SK-MEL-5 (cell line): ENCODE data around the gene SCYGR4. TPM values are rescaled to one million over a fixed set of nuclear protein-coding genes. Genes with fewer than 3 reads are reported as not detected.
"Not testable (repeated sequence)": the region's sequence is repeated elsewhere in the genome, so short reads cannot be mapped to it uniquely, and the experiment has no call there.

Experiments
- DNase-seq: peaks from one replicate; pipeline ENCODE4 v3.0.0-alpha.2; 2016; ENCODE audit warnings: low read depth, low spot score
- in situ Hi-C: cut with HindIII; loops from 2 replicates; pipeline ENCODE4 v1.10.0; 2016; ENCODE audit warnings: low sequenced_read_pairs, high pct_unique_total_duplicates, low pct_unique_long_range_greater_than_20kb
- total RNA-seq: library from RNA; depleted of rRNA; stranded (reverse); fragments of >200 nt; shearing (Covaris generic); gene quantifications from 2 replicates; pipeline ENCODE4 v1.2.3, GENCODE V29; 2014; rRNA removed

The SCYGR4 gene
- total RNA-seq, 1 experiment from 2014 or later: not detected

GRCh38 chr2:227643990-227644551 is 26.8 kb downstream of the SCYGR4 start:
- no peak for DNase-seq
- in situ Hi-C loops: no loop called here

GRCh38 chr2:227653419-227653818 is 36.1 kb downstream of the SCYGR4 start:
- in situ Hi-C loops: no loop called here
- DNase-seq: no peak

DNA sequence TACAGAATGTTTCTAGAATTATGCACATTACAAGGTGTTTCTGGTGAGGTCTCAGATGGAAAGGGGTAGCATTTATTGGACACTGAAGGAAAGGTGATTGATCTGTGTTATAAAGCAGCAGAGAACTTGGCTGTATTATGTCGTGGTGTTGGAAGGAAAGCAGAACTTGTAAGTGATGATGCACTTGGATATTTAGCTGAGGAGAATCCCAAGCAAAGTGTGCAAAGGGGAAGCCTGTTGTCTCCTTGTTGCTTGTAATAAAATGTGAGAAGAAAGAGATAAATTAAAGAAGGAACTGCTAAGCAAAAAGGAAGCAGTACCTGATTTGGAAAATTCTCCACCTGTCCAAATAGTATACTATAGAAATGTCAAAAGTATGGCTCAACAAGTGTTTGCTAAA is 37.1 kb downstream of the SCYGR4 start:
- no peak for DNase-seq
- in situ Hi-C loops: no loop called here

- in situ Hi-C loops: no loop called here
- DNase-seq: peak; percentile 29
Observed at GRCh38 chr2:227655454-227655853, 38.2 kb downstream of the SCYGR4 start.

DNA sequence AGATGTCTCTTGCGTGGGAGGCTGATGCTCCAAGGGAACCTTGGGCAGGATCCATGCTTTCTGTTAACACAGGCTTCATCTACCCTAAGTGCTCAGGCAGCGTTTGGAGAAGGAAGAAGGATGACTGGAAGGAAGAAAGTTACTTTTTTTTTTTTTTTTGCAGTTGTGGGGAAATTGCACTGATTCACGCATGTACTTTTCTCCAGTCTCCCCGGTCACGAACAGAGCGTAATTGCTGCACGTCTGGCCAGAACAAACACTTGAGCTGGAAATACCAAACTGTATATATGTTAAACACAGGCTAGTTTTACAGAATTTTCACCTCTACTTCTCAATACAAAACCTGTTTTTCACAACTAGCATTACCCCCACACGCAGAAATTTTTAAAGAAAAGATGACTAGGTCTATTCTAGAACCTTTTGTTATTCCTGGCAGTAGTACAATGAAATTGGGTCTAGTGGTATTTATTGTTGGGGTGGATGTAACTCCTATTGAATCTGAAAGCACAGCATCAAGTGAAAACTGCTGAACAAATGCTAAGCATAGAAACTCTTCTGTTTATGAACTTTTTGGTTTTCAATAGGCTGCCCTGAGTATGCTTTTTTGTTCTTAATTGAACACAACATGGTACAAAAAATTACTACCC is 40.0 kb downstream of the SCYGR4 start:
- in situ Hi-C loops: no loop called here
- DNase-seq: no peak

- no peak for DNase-seq
- in situ Hi-C loops: no loop called here
Observed at GRCh38 chr2:227661025-227661649, 43.8 kb downstream of the SCYGR4 start.

DNA sequence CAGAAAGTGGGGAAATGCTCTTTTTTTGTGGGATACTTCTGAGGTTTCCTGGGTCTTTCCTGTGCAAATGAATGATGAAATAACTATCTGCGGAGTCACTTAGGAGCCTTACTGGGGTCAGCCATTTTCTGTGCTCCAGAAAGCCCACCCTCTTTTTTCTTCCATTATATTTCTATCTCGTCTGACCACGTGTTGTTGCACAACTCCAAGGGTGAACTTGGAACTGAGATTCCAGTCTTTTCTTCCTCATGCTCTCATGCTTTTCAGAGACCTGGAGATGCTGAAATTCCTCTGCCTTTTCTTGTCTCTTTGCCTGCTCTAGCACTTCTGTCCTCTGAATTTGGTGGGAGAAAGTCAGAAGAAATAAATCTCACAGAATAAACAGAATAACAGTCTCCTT is 44.5 kb downstream of the SCYGR4 start:
- in situ Hi-C loops: no loop called here
- DNase-seq: no peak

DNA sequence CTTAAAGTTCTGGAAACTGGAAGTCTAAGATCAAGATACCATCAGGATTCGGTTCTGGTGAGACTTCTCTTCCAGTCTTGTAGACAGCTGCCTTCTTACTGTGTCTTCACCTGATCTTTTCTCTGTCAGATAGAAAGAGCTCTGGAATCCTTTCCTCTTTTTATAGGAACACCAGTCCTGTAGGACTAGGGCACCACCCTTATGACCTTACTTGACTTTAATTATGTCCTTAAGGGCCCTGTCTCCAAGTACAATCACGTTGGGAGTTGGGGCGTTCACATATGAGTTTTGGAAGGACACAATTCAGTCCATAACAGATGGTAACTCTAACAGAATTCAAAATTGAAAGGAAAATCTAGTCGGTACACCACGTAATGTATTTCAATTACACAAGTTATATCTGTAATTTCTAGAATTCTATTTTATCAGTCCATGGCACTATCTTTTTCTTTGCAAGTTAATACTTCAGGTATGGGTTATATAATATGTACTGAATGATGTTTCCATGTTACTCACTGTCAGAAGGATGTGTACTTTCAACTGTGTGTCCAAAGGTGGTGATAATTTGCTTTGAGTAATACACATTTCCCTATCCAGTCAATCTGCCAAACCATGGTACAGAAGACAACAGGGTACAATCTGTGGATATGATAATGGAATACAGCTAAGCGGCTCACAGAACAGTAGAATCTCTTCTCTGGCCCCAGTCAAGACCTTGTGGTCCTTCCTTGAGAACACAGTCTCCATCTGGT is 48.1 kb downstream of the SCYGR4 start:
- DNase-seq: no peak
- in situ Hi-C loops: no loop called here

- DNase-seq, in situ Hi-C loops: not testable (repeated sequence)
Observed at GRCh38 chr2:227666631-227667170, 49.4 kb downstream of the SCYGR4 start, which contains the start of gene SCYGR5. Gene SCYGR5, plus strand, starts transcription at chr2:227666804. Its CDS starts 0 bp downstream, at chr2:227666804.

Other genes starting within 250 kb of the SCYGR4 start
- gene TM4SF20, start 238.2 kb upstream of the SCYGR4 start, total RNA-seq: not detected in 2 replicates
- gene SCYGR1, start 229.5 kb upstream of the SCYGR4 start, total RNA-seq: not detected in 2 replicates
- 113 and 134 TPM in 2 replicates for gene AGFG1, start 145.3 kb upstream of the SCYGR4 start, total RNA-seq
- gene SCYGR2, start 18.6 kb upstream of the SCYGR4 start, total RNA-seq: not detected in 2 replicates
- not detected in 2 replicates for gene SCYGR3, start 2.7 kb upstream of the SCYGR4 start, total RNA-seq
- gene SCYGR5, start 49.3 kb downstream of the SCYGR4 start, total RNA-seq: not detected in 2 replicates
- gene SLC19A3, start 100.5 kb downstream of the SCYGR4 start, total RNA-seq: 1.4 and 1.6 TPM in 2 replicates
- gene SCYGR6, start 107.3 kb downstream of the SCYGR4 start, total RNA-seq: not detected in 2 replicates
- not detected in 2 replicates for gene SCYGR7, start 110.8 kb downstream of the SCYGR4 start, total RNA-seq
- not detected in 2 replicates for gene SCYGR8, start 128.4 kb downstream of the SCYGR4 start, total RNA-seq
- gene CCL20, start 196.3 kb downstream of the SCYGR4 start, total RNA-seq: 0.96 and 2.7 TPM in 2 replicates